Tongue (tissue), 2 donors: ENCODE data around the gene KISS1R. TPM values are rescaled to one million over a fixed set of nuclear protein-coding genes. Genes with fewer than 3 reads are reported as not detected.
A peak's percentile ranks its signal among the peaks of the same experiment; 100 is the strongest.
"Not testable (repeated sequence)": the region's sequence is repeated elsewhere in the genome, so short reads cannot be mapped to it uniquely, and the experiment has no call there.

Experiments
- DNase-seq: peaks from one replicate; pipeline ENCODE4 v3.0.0-alpha.2; 2015
- total RNA-seq: library from RNA; depleted of rRNA; stranded (reverse); fragments of >200 nt; gene quantifications from one replicate; pipeline ENCODE4 v1.2.3, GENCODE V29; 2014

Gene KISS1R
- not detected for total RNA-seq

GRCh38 chr19:917323-918151 is at the start of gene KISS1R:
KISS1R (plus strand) TSS chr19:917333; CDS start chr19:917503, 170 bp downstream.
- no peak for DNase-seq

GRCh38 chr19:867855-868457 is 49.2 kb upstream of the KISS1R start:
- DNase-seq, result no peak

GRCh38 chr19:868458-869244 is 48.5 kb upstream of the KISS1R start:
- DNase-seq, result no peak

- DNase-seq, result peak; percentile 62
Observed at GRCh38 chr19:869245-870177, 47.6 kb upstream of the KISS1R start.

GRCh38 chr19:870314-870713 is 46.8 kb upstream of the KISS1R start:
- DNase-seq, result no peak

GRCh38 chr19:870963-871401 is 46.2 kb upstream of the KISS1R start:
- DNase-seq, result peak; percentile 87

GRCh38 chr19:871446-872265 is 45.5 kb upstream of the KISS1R start:
- DNase-seq, result no peak

GRCh38 chr19:872266-872951 is 44.7 kb upstream of the KISS1R start:
- DNase-seq, result peak; percentile 57

- no peak for DNase-seq
Observed at GRCh38 chr19:873084-873483, 44.0 kb upstream of the KISS1R start.

- DNase-seq, result peak; percentile 59
Observed at GRCh38 chr19:873561-874041, 43.5 kb upstream of the KISS1R start.

GRCh38 chr19:875265-875879 is 41.8 kb upstream of the KISS1R start:
- no peak for DNase-seq

- no peak for DNase-seq
Observed at GRCh38 chr19:876089-876488, 41.0 kb upstream of the KISS1R start.

GRCh38 chr19:876780-877314 is 40.3 kb upstream of the KISS1R start:
- no peak for DNase-seq

- DNase-seq, result not testable (repeated sequence)
Observed at GRCh38 chr19:877992-878660, 39.0 kb upstream of the KISS1R start.

- not testable (repeated sequence) for DNase-seq
Observed at GRCh38 chr19:878751-879561, 38.2 kb upstream of the KISS1R start.

GRCh38 chr19:879711-880438 is 37.3 kb upstream of the KISS1R start:
- DNase-seq, result no peak
